GM18520 (cell line): ENCODE data around the gene RFT1.
"Not testable (repeated sequence)": the region's sequence is repeated elsewhere in the genome, so short reads cannot be mapped to it uniquely, and the experiment has no call there.

Experiments used
- ATAC-seq: cut with Tn5 transposase; IDR thresholded peaks from one replicate; pipeline ENCODE4 v1.9.1; 2021; ENCODE audit not compliant: unreplicated experiment

Gene RFT1

GRCh38 chr3:53163444-53164387 is 33.5 kb upstream of the RFT1 start:
- no peak for ATAC-seq

- no peak for ATAC-seq
Observed at GRCh38 chr3:53162672-53163443, 32.6 kb upstream of the RFT1 start.

- ATAC-seq = no peak
Observed at GRCh38 chr3:53161820-53162671, 31.8 kb upstream of the RFT1 start.

- peak; percentile 4 for ATAC-seq
Observed at GRCh38 chr3:53161450-53161819, 31.2 kb upstream of the RFT1 start.

- peak; percentile 23 for ATAC-seq
Observed at GRCh38 chr3:53160660-53161449, 30.6 kb upstream of the RFT1 start, which contains the start of gene PRKCD. Gene PRKCD (plus strand): TSS chr3:53161209. CDS start chr3:53178423, 17,214 bp downstream.

- ATAC-seq = no peak
Observed at GRCh38 chr3:53160061-53160659, 29.9 kb upstream of the RFT1 start.

- ATAC-seq = no peak
Observed at GRCh38 chr3:53159156-53160060, 29.2 kb upstream of the RFT1 start.

- no peak for ATAC-seq
Observed at GRCh38 chr3:53158765-53159155, 28.5 kb upstream of the RFT1 start.

- no peak for ATAC-seq
Observed at GRCh38 chr3:53157974-53158580, 27.8 kb upstream of the RFT1 start.

- no peak for ATAC-seq
Observed at GRCh38 chr3:53156368-53156834, 26.2 kb upstream of the RFT1 start.

GRCh38 chr3:53155760-53156159 is 25.5 kb upstream of the RFT1 start:
- ATAC-seq = no peak

GRCh38 chr3:53154881-53155285 is 24.6 kb upstream of the RFT1 start:
- ATAC-seq = no peak

- no peak for ATAC-seq
Observed at GRCh38 chr3:53153980-53154379, 23.7 kb upstream of the RFT1 start.

- no peak for ATAC-seq
Observed at GRCh38 chr3:53153264-53153823, 23.1 kb upstream of the RFT1 start.

GRCh38 chr3:53151870-53152660 is 21.8 kb upstream of the RFT1 start:
- ATAC-seq = no peak

GRCh38 chr3:53151465-53151864 is 21.2 kb upstream of the RFT1 start:
- no peak for ATAC-seq

GRCh38 chr3:53151086-53151438 is 20.8 kb upstream of the RFT1 start:
- ATAC-seq = not testable (repeated sequence)
